ENCODE data around the gene CMAS. TPM values are rescaled to one million over a fixed set of nuclear protein-coding genes. Genes with fewer than 3 reads are reported as not detected.
"Not testable (repeated sequence)": the region's sequence is repeated elsewhere in the genome, so short reads cannot be mapped to it uniquely, and the experiment has no call there.

The CMAS gene
- total RNA-seq, 2 donors from 2014 or later: 50.2 to 87.3 TPM

DNA sequence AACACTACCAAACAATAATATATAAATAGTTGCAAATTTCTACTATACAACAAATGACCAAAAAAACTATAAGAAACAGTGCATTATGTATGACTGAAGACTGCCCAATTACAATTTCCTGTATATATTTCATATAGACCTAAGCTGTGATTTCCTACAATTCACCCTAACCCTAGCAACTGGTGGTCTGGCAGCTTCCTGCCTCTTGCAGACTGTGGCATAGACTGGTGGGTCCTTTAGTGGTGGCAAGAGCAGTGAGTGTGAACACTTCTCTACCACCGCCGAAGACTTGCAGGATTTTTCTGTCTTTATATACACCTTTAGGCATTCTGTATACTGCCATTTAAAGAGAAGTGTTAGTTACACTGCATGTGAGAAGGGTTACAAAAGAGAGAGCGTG is 43.6 kb upstream of the CMAS start:
- no peak overlapping the region for H3K9ac ChIP-seq (ENCODE audit: extremely low read depth, low read length, poor library complexity, severe bottlenecking)
- Mint-ChIP-seq H3K4me3 (no peak overlapping the region), H3K9me3 (no peaks in the 10 kb centered on the region), H3K27me3 (ENCODE audit: insufficient read depth) (no peaks in the 10 kb centered on the region), H3K4me1 (no peaks in the 10 kb centered on the region), H3K27ac (no peak overlapping the region), H3K36me3 (ENCODE audit: low read depth) (no peaks in the 10 kb centered on the region)
- no peaks in the 10 kb centered on the region for H3K36me3 ChIP-seq (ENCODE audit: control insufficient read depth, insufficient read depth, low read length)
- H3K9me3 ChIP-seq (ENCODE audit: control insufficient read depth, low read length): no peaks in the 10 kb centered on the region
- H3K4me3 ChIP-seq (ENCODE audit: low read length): no peak overlapping the region
- H3K27me3 ChIP-seq (ENCODE audit: control insufficient read depth, insufficient read depth, low read length, poor library complexity, severe bottlenecking): no peaks in the 10 kb centered on the region
- WGBS, 2 experiments (ENCODE audit: insufficient coverage in 1 of 2, insufficient read length in 1 of 2): 82 to 100% methylated on average over 2 of the region's 3 CpGs
- no peaks in the 10 kb centered on the region for H3K4me1 ChIP-seq (ENCODE audit: control insufficient read depth, insufficient read depth, low read length)
- TF ChIP-seq, protein P1, sequence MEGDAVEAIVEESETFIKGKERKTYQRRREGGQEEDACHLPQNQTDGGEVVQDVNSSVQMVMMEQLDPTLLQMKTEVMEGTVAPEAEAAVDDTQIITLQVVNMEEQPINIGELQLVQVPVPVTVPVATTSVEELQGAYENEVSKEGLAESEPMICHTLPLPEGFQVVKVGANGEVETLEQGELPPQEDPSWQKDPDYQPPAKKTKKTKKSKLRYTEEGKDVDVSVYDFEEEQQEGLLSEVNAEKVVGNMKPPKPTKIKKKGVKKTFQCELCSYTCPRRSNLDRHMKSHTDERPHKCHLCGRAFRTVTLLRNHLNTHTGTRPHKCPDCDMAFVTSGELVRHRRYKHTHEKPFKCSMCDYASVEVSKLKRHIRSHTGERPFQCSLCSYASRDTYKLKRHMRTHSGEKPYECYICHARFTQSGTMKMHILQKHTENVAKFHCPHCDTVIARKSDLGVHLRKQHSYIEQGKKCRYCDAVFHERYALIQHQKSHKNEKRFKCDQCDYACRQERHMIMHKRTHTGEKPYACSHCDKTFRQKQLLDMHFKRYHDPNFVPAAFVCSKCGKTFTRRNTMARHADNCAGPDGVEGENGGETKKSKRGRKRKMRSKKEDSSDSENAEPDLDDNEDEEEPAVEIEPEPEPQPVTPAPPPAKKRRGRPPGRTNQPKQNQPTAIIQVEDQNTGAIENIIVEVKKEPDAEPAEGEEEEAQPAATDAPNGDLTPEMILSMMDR (conservative IDR thresholded peaks at IDR 0.05): no peak
- DNase-seq: no peak
- H3K27ac ChIP-seq (ENCODE audit: low read depth, low read length): no peak overlapping the region

DNA sequence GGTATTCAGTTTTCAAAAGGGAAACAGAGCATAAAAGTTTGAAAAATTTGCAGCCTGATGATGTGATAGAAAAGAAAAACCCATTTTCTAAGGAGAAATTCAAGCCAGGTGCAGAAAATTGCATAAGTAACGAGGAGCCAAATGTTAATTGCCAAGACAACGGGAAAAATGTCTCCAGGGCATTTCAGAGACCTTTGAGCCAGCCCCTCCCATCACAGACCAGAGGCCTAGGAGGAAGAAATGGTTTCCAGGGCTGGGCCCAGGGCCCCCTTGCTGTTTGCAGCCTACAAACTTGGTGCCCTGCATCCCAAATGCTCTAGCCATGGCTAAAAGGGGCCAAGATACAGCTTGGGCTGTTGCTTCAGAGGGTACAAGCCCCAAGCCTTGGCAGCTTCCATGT is 38.2 kb upstream of the CMAS start:
- DNase-seq; H3K4me3 ChIP-seq (ENCODE audit: low read length); H3K27me3 ChIP-seq (ENCODE audit: control insufficient read depth, insufficient read depth, low read length, poor library complexity, severe bottlenecking); H3K36me3 ChIP-seq (ENCODE audit: control insufficient read depth, insufficient read depth, low read length); H3K9me3 ChIP-seq (ENCODE audit: control insufficient read depth, low read length); H3K4me1 Mint-ChIP-seq; H3K9ac ChIP-seq (ENCODE audit: extremely low read depth, low read length, poor library complexity, severe bottlenecking); H3K36me3 Mint-ChIP-seq (ENCODE audit: low read depth); H3K27ac Mint-ChIP-seq; H3K27ac ChIP-seq (ENCODE audit: low read depth, low read length); H3K4me3 Mint-ChIP-seq; H3K27me3 Mint-ChIP-seq (ENCODE audit: insufficient read depth); H3K4me1 ChIP-seq (ENCODE audit: control insufficient read depth, insufficient read depth, low read length): not testable (repeated sequence)
- peaks cover 29% of the 10 kb centered on the region for H3K9me3 Mint-ChIP-seq
- 88 to 90% methylated on average over 2 of the region's 2 CpGs for WGBS, 2 experiments (ENCODE audit: insufficient coverage in 1 of 2, insufficient read length in 1 of 2)

DNA sequence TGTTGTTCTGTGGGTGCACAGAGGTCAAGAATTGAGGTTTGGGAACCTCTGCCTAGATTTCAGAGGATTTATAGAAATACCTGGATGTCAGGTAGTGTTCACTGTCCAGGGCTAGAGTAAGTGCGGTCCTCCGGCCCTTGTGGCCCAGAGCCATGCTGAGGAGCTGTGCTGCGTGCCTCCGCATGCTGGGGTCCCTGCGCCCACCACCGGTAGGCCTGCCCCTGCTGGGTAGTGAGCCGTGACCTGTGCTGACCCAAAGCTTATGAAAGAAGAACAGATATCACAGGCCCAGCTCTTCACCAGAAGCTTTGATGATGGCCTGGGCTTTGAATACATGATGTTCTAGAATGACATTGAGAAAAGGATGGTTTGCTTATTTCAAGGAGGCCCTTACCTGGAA is 37.8 kb upstream of the CMAS start:
- H3K9me3 Mint-ChIP-seq: peaks cover 29% of the 10 kb centered on the region
- no peak overlapping the region for H3K27ac Mint-ChIP-seq
- no peak for DNase-seq
- Histone ChIP-seq H3K36me3 (ENCODE audit: control insufficient read depth, insufficient read depth, low read length) (no peaks in the 10 kb centered on the region), H3K27me3 (ENCODE audit: control insufficient read depth, insufficient read depth, low read length, poor library complexity, severe bottlenecking) (no peaks in the 10 kb centered on the region), H3K27ac (ENCODE audit: low read depth, low read length) (no peak overlapping the region), H3K4me3 (ENCODE audit: low read length) (no peak overlapping the region), H3K4me1 (ENCODE audit: control insufficient read depth, insufficient read depth, low read length) (no peaks in the 10 kb centered on the region), H3K9ac (ENCODE audit: extremely low read depth, low read length, poor library complexity, severe bottlenecking) (no peak overlapping the region), H3K9me3 (ENCODE audit: control insufficient read depth, low read length) (no peaks in the 10 kb centered on the region)
- TF ChIP-seq, protein P1 (conservative IDR thresholded peaks at IDR 0.05): no peak
- 92 to 100% methylated on average over 7 of the region's 7 CpGs for WGBS, 2 experiments (ENCODE audit: insufficient coverage in 1 of 2, insufficient read length in 1 of 2)
- H3K27me3 Mint-ChIP-seq (ENCODE audit: insufficient read depth): peaks cover 1% of the 10 kb centered on the region
- H3K4me3 Mint-ChIP-seq: no peak overlapping the region
- no peaks in the 10 kb centered on the region for H3K4me1 Mint-ChIP-seq
- H3K36me3 Mint-ChIP-seq (ENCODE audit: low read depth): no peaks in the 10 kb centered on the region
